Urothelium cell line (cell line): ENCODE measurements around the gene RTKN2.

Experiments
- DNase-seq: peaks from one replicate; pipeline ENCODE4 v3.0.0; 2011; ENCODE audit warnings: low spot score, mixed read lengths
- FAIRE-seq: peaks from 2 replicates; lab custom pipeline; 2011; peaks lifted over from hg19 to GRCh38; lab: Jason Lieb, UNC

Gene RTKN2

GRCh38 chr10:62180677-62181076 lies 88.0 kb downstream of the RTKN2 start:
- no peak for DNase-seq
- peak; percentile 63 for FAIRE-seq

GRCh38 chr10:62178568-62178967 lies 90.1 kb downstream of the RTKN2 start:
- peak; percentile 13 for FAIRE-seq

GRCh38 chr10:62177111-62177510 lies 91.5 kb downstream of the RTKN2 start:
- no peak for DNase-seq
- FAIRE-seq = no peak

More at GRCh38 chr10:62178568-62178967, 90.1 kb downstream of the RTKN2 start:
- DNase-seq = no peak

- no peak for FAIRE-seq
- DNase-seq = no peak
Measured at GRCh38 chr10:62175251-62175650, 93.4 kb downstream of the RTKN2 start.

- FAIRE-seq = no peak
Measured at GRCh38 chr10:62172465-62172864, 96.2 kb downstream of the RTKN2 start.

GRCh38 chr10:62171791-62172190 lies 96.9 kb downstream of the RTKN2 start:
- DNase-seq (no peak), FAIRE-seq (no peak)

More at GRCh38 chr10:62172465-62172864, 96.2 kb downstream of the RTKN2 start:
- DNase-seq = no peak

GRCh38 chr10:62170732-62171131 lies 97.9 kb downstream of the RTKN2 start:
- FAIRE-seq = no peak

GRCh38 chr10:62166331-62167131 lies 102.1 kb downstream of the RTKN2 start:
- DNase-seq (no peak), FAIRE-seq (no peak)

More at GRCh38 chr10:62170732-62171131, 97.9 kb downstream of the RTKN2 start:
- no peak for DNase-seq

- FAIRE-seq (no peak), DNase-seq (no peak)
Measured at GRCh38 chr10:62165803-62166202, 102.8 kb downstream of the RTKN2 start.

- FAIRE-seq (no peak), DNase-seq (no peak)
Measured at GRCh38 chr10:62163024-62163423, 105.6 kb downstream of the RTKN2 start.

GRCh38 chr10:62162261-62162981 lies 106.2 kb downstream of the RTKN2 start:
- DNase-seq (no peak), FAIRE-seq (no peak)

- DNase-seq (no peak), FAIRE-seq (peak; percentile 20)
Measured at GRCh38 chr10:62159351-62159750, 109.3 kb downstream of the RTKN2 start.

GRCh38 chr10:62157601-62158000 lies 111.0 kb downstream of the RTKN2 start:
- no peak for DNase-seq
- FAIRE-seq = no peak

- FAIRE-seq = no peak
Measured at GRCh38 chr10:62155054-62155680, 113.5 kb downstream of the RTKN2 start.

GRCh38 chr10:62154231-62154630 lies 114.4 kb downstream of the RTKN2 start:
- no peak for FAIRE-seq
- DNase-seq = no peak

More at GRCh38 chr10:62155054-62155680, 113.5 kb downstream of the RTKN2 start:
- no peak for DNase-seq

GRCh38 chr10:62153191-62153590 lies 115.5 kb downstream of the RTKN2 start:
- DNase-seq (no peak), FAIRE-seq (no peak)

GRCh38 chr10:62149621-62150020 lies 119.0 kb downstream of the RTKN2 start:
- DNase-seq = no peak

GRCh38 chr10:62148155-62148554 lies 120.5 kb downstream of the RTKN2 start:
- FAIRE-seq (no peak), DNase-seq (no peak)

More at GRCh38 chr10:62149621-62150020, 119.0 kb downstream of the RTKN2 start:
- FAIRE-seq = no peak

- no peak for FAIRE-seq
Measured at GRCh38 chr10:62147425-62147824, 121.2 kb downstream of the RTKN2 start.

GRCh38 chr10:62136931-62137330 lies 131.7 kb downstream of the RTKN2 start:
- no peak for FAIRE-seq
- no peak for DNase-seq

More at GRCh38 chr10:62147425-62147824, 121.2 kb downstream of the RTKN2 start:
- no peak for DNase-seq

GRCh38 chr10:62133618-62134017 lies 135.0 kb downstream of the RTKN2 start:
- no peak for DNase-seq
- FAIRE-seq = no peak
